ENCODE data around the gene PLEKHB2. TPM values are rescaled to one million over a fixed set of nuclear protein-coding genes. Genes with fewer than 3 reads are reported as not detected.

The PLEKHB2 gene
- total RNA-seq, 1 experiment from 2014 or later = 139 TPM

- intact Hi-C loops (cut with micrococcal nuclease; ENCODE audit: unreplicated experiment) = loop anchor here (1.0 to 10.0 kb wide), 5 partner anchors 181 to 993 kb away; partner anchors contain the start of genes CCDC74A and MZT2A
- POLR2A ChIA-PET = interaction anchor here (0.6 kb wide), 1 partner anchor 241 kb away, joined by 3 read pairs; no protein-coding TSS in a partner anchor
- DNase-seq = peak; percentile 78 to 81
- no peak overlapping the region for H3K4me3 ChIP-seq (ENCODE audit: low read depth, low read length)
- Mint-ChIP-seq H3K27ac (ENCODE audit: unreplicated experiment) (no peak overlapping the region), H3K4me3 (ENCODE audit: unreplicated experiment) (no peak overlapping the region), H3K4me1 (ENCODE audit: low read depth, unreplicated experiment) (peaks cover 12% of the 10 kb centered on the region), H3K9me3 (ENCODE audit: unreplicated experiment) (no peaks in the 10 kb centered on the region), H3K36me3 (ENCODE audit: insufficient read depth, unreplicated experiment) (peaks cover 41% of the 10 kb centered on the region), H3K27me3 (ENCODE audit: insufficient read depth, unreplicated experiment) (no peaks in the 10 kb centered on the region)
- H3K9me3 ChIP-seq = no peaks in the 10 kb centered on the region
- BruUV-seq (replicated peaks) = no TSS peak
- peak; percentile 91 to 93 for TF ChIP-seq CTCF (IDR thresholded peaks at IDR 0.05; ENCODE audit: insufficient read depth in 1 of 2, low read depth in 1 of 2, low read length in 1 of 2, severe bottlenecking in 1 of 2, unreplicated experiment in 1 of 2)
- 0 out of 2 replicates have a peak, but pooled peaks cover 1% of the 10 kb centered on the region for H3K36me3 ChIP-seq (ENCODE audit: control insufficient read depth, insufficient read depth, low read length)
- no peaks in the 10 kb centered on the region for H3K4me1 ChIP-seq
- CTCF ChIA-PET = interaction anchor here (0.6 to 3.0 kb wide), 7 partner anchors 80 to 519 kb away, joined by 3 to 29 read pairs (median 3); no protein-coding TSS in a partner anchor
- no peaks in the 10 kb centered on the region for H3K27me3 ChIP-seq (replicated peaks; ENCODE audit: control insufficient read depth, insufficient read depth, low read length)
Observed at GRCh38 chr2:131154071-131154531, 49.0 kb downstream of the PLEKHB2 start.

GRCh38 chr2:131154647-131155046, 49.5 kb downstream of the PLEKHB2 start:
- intact Hi-C loops (cut with micrococcal nuclease; ENCODE audit: unreplicated experiment) = loop anchor here (1.0 to 10.0 kb wide), 5 partner anchors 181 to 993 kb away; partner anchors contain the start of genes CCDC74A and MZT2A
- Mint-ChIP-seq H3K9me3 (ENCODE audit: unreplicated experiment) (no peaks in the 10 kb centered on the region), H3K27me3 (ENCODE audit: insufficient read depth, unreplicated experiment) (no peaks in the 10 kb centered on the region), H3K36me3 (ENCODE audit: insufficient read depth, unreplicated experiment) (peaks cover 36% of the 10 kb centered on the region), H3K4me1 (ENCODE audit: low read depth, unreplicated experiment) (peaks cover 12% of the 10 kb centered on the region), H3K4me3 (ENCODE audit: unreplicated experiment) (no peak overlapping the region), H3K27ac (ENCODE audit: unreplicated experiment) (no peak overlapping the region)
- H3K4me3 ChIP-seq (ENCODE audit: low read depth, low read length) = no peak overlapping the region
- DNase-seq = no peak
- H3K4me1 ChIP-seq = no peaks in the 10 kb centered on the region
- POLR2A ChIA-PET = no interaction called here
- H3K9me3 ChIP-seq = no peaks in the 10 kb centered on the region
- BruUV-seq (replicated peaks) = no TSS peak
- H3K27me3 ChIP-seq (replicated peaks; ENCODE audit: control insufficient read depth, insufficient read depth, low read length) = no peaks in the 10 kb centered on the region
- no peak for TF ChIP-seq CTCF (IDR thresholded peaks at IDR 0.05; ENCODE audit: insufficient read depth in 1 of 2, low read depth in 1 of 2, low read length in 1 of 2, severe bottlenecking in 1 of 2, unreplicated experiment in 1 of 2)
- H3K36me3 ChIP-seq (ENCODE audit: control insufficient read depth, insufficient read depth, low read length) = no peaks in the 10 kb centered on the region
- CTCF ChIA-PET = interaction anchor here (0.6 to 3.0 kb wide), 5 partner anchors 181 to 518 kb away, joined by 3 to 29 read pairs (median 5); no protein-coding TSS in a partner anchor

- CTCF ChIA-PET = interaction anchor here (3.0 kb wide), 1 partner anchor 518 kb away, joined by 29 read pairs; no protein-coding TSS in a partner anchor
- peaks cover 12% of the 10 kb centered on the region for H3K4me1 Mint-ChIP-seq (ENCODE audit: low read depth, unreplicated experiment)
- H3K4me3 ChIP-seq (ENCODE audit: low read depth, low read length) = no peak overlapping the region
- intact Hi-C loops (cut with micrococcal nuclease; ENCODE audit: unreplicated experiment) = loop anchor here (10.0 kb wide), 1 partner anchor 369 kb away; the partner anchor contains the start of gene CCDC74A
- H3K36me3 Mint-ChIP-seq (ENCODE audit: insufficient read depth, unreplicated experiment) = peaks cover 35% of the 10 kb centered on the region
- POLR2A ChIA-PET = no interaction called here
- no peaks in the 10 kb centered on the region for H3K27me3 Mint-ChIP-seq (ENCODE audit: insufficient read depth, unreplicated experiment)
- H3K36me3 ChIP-seq (ENCODE audit: control insufficient read depth, insufficient read depth, low read length) = no peaks in the 10 kb centered on the region
- no TSS peak for BruUV-seq (replicated peaks)
- no peak for DNase-seq
- H3K4me3 Mint-ChIP-seq (ENCODE audit: unreplicated experiment) = no peak overlapping the region
- TF ChIP-seq CTCF (IDR thresholded peaks at IDR 0.05; ENCODE audit: insufficient read depth in 1 of 2, low read depth in 1 of 2, low read length in 1 of 2, severe bottlenecking in 1 of 2, unreplicated experiment in 1 of 2) = no peak
- H3K27ac Mint-ChIP-seq (ENCODE audit: unreplicated experiment) = no peak overlapping the region
- no peaks in the 10 kb centered on the region for H3K9me3 ChIP-seq
- H3K27me3 ChIP-seq (replicated peaks; ENCODE audit: control insufficient read depth, insufficient read depth, low read length) = no peaks in the 10 kb centered on the region
- H3K4me1 ChIP-seq = no peaks in the 10 kb centered on the region
- H3K9me3 Mint-ChIP-seq (ENCODE audit: unreplicated experiment) = no peaks in the 10 kb centered on the region
Observed at GRCh38 chr2:131155208-131155855, 50.2 kb downstream of the PLEKHB2 start.
